ENCODE results near the gene SOX13.

GRCh38 chr1:204079608-204079999 lies 6.7 kb downstream of the SOX13 start:
- no peak for TF ChIP-seq CTCF (IDR thresholded peaks at IDR 0.05)
- TF ChIP-seq ZFX (IDR thresholded peaks at IDR 0.05; ENCODE audit: borderline replicate concordance), result no peak
